SKM-1 treated with dmso at 0.1 percent for 144 hours (cell line): ENCODE results near the gene POLR2J.
"Not testable (repeated sequence)": the region's sequence is repeated elsewhere in the genome, so short reads cannot be mapped to it uniquely, and the experiment has no call there.

Experiments used
- DNase-seq: peaks from one replicate; lab custom pipeline; 2025; ENCODE audit not compliant: unreplicated experiment; lab: John Stamatoyannopoulos, UW

The POLR2J gene

DNA sequence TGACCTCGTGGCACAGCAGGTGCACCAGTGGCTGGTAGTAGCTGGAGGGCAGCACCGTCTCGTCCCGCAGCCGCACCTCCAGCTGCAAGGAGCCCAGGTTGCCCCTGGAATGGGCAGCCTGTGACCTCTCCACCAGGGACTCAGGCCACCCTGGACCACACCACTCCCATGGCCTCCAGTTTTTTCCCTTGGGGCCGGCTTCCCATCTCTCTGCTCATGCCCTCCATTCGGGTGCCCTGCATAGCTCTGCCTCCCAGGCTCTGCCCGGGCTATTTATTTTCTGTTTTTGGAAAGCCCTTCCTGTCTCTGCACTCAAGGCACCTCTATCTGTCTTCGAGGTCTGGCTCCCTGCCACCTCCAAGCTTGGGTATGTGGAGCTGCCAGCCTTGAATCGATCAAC is 18.1 kb upstream of the POLR2J start:
- not testable (repeated sequence) for DNase-seq

DNA sequence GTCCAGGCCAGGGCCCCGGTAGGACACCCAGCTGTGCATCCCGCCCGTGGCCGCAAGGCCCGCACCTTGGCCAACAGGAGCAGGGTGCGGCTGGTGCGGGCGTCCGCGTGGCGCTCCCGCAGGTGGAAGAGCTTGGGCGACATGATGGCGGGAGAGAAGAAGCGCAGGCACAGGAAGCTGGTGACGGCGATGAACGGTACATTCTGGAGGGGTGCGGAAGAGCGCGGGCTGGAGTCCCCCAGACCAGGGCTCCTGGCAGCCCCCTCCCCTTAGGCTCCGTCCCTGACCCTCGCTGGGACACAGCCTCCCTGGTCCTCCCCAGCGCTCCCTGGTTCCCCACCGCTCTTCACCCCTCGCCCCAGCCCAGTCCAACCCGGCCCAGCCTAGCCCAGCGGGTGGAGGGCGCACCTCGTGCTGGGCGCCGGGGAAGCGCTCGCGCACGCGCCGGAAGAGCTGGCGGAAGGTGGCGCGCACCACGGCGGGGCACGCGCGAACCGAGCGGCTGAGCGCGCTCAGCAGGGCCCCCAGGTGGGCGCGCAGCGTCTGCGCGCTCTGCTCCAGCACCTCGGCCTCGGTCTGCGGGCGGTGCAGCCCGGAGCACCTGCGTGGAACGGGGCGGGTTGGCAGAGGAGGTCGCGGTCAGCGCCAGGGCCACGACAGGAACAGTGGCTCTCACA is 15.9 kb upstream of the POLR2J start:
- DNase-seq, result not testable (repeated sequence)

DNA sequence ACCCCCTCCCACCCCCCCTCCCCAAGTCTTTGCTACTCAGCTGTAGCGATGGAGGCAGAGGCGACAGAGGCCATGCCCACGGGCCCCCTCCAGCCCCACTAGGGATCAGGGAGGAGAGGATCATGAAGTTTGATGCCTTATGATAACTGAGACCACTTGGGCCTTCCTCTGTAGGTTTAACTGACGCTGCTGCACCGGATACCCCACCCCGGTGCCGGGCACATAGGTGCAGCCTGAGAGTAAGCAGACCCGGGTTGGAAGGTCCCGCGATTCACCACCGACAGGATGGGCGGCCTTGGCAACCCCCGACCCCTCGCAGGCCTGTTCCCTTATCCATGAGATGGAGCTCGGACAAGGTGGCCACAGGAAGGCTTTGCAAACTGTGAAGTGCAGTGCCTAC is 15.3 kb upstream of the POLR2J start:
- not testable (repeated sequence) for DNase-seq

DNA sequence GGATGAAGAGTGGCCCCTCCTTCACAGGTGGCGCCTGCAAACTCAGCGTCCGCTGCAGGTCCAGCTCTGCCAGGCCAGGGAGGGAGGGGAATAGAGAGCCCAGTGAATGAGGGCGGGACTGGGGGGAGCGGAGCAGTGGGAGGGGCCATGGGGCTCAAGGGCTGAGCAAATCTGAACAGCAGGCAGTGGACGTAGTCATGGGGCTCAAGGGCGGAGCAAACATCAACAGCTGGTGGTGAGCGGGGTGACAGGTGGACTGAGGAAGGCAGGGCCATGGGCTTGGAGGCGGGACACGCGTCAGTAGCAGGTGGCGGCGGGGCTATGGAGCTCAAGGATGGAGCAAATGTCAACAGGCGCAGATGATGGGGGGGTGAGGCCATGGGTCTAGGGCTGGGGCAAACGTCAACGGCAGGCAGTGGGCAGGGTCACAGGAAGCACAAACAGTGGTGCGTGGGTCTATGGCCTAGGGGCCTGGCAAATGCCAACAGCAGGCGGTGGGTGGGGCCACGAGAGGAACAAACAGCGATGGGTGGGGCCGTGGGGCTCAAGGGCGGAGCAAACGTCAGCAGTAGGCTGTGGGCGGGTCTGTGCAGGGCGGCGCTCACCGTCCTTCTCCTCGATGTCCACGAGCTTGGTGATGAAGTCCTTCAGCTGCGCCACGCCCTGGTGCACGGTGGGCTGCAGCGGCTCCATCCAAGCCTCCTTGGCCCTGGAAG is 14.7 kb upstream of the POLR2J start:
- DNase-seq, result not testable (repeated sequence)

DNA sequence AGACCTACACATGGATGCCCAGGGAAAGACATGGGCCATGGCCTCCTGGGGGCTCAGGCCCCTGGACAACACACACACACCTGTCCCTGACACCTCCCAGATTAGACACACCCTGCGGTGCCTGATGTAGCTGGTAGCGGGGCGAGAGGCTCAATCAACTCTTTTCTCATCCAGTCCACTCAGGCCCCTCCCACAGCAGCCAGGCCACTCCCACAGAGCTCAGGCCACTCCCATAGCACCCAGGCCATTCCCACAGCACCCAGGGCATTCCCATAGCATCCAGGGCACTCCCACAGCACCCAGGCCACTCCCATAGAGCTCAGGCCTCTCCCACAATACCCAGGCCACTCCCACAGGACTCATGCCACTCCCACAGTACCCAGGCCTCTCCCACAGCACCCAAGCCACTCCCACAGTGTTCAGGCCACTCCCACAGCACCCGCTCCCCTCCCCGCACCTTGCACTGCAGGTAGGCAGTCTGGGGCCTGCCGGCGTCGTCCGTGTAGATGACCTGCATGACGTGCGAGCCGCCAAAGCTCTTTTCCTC is 11.9 kb upstream of the POLR2J start:
- not testable (repeated sequence) for DNase-seq

DNA sequence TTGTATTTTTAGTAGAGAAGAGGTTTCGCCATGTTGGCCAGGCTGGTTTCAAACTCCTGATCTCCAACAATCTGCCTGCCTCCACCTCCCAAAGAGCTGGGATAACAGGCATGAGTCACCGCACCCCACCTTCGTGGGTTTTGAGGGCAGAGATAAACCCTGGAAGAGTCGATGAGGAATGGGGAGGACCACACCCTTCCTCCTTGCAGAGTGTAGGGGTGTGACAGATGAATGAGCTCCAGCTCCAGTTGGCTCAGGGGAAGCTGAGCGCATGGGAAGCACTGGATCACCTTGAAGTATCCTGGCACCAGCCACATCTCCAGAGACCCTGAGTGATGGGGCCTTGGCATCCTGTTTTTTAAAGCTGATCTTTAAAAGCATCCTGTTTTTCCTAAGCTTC is 5.6 kb upstream of the POLR2J start:
- not testable (repeated sequence) for DNase-seq

DNA sequence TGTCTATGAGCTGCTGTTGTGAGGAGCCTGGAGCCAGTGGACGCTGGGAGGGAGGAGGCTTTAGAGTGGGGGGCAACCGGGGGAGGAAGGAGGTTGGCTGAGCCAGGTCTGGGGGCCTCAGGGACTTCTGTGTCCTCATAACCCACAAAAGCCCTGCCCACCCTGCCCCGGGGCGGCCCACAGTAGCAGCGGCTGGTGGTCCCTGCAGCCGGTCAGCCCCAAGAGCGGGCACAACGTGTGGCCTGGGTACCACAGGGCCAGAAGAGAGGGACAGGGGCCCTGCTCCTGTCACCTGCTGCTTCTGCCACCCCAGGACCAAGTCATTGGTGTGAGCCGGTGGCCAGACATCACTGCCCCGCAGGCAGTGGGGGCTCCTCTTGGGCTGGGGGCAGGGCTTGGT is 3.2 kb upstream of the POLR2J start:
- not testable (repeated sequence) for DNase-seq

DNA sequence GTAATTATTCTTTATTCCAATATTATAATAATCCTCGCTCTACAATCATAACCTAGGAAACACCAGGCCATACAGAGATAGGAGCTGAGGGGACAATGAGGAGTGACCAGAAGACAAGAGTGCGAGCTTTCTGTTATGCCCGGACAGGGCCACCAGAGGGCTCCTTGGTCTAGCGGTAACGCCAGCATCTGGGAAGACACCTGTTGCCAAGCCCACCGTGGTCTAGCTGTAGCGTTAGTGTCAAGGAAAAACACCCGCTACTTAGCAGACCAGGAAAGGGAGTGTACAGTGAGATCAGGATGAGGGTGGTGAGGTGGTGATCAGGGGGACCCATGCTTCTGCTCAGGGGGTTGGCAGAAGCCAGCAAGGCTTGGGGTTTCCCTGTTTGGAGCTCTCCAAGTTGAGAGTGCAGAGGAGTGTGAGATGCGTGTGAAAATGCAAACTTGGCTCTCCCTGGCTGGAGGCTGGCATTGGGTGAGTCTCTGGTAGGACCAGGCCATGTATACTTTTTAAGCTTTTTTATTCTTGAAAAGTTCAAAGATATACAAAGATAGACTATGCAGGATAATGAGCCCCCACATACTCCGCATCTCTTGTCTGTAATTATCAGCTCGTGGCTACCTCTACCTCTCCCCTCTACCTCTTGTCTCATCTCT is 1.4 kb upstream of the POLR2J start:
- DNase-seq, result not testable (repeated sequence)

DNA sequence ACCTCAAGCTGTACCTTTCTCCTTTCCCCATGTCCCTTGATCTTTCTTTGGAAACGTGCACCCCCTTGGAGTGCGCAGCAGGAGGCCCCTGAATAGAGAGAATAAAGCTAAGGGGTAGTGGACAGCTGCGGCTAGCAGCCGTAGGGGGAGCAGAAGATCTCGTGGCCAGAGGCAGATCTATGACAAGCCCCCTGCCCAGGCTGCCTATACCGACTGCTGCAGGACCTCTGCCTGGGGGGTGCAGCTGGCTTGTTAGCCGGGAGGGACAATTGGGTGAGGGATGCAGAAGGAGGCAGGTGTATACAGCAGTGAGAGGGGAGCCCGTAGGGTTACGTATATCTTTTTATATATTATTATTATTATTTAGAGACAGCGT is 475 bp upstream of the POLR2J start:
- DNase-seq, result not testable (repeated sequence)

DNA sequence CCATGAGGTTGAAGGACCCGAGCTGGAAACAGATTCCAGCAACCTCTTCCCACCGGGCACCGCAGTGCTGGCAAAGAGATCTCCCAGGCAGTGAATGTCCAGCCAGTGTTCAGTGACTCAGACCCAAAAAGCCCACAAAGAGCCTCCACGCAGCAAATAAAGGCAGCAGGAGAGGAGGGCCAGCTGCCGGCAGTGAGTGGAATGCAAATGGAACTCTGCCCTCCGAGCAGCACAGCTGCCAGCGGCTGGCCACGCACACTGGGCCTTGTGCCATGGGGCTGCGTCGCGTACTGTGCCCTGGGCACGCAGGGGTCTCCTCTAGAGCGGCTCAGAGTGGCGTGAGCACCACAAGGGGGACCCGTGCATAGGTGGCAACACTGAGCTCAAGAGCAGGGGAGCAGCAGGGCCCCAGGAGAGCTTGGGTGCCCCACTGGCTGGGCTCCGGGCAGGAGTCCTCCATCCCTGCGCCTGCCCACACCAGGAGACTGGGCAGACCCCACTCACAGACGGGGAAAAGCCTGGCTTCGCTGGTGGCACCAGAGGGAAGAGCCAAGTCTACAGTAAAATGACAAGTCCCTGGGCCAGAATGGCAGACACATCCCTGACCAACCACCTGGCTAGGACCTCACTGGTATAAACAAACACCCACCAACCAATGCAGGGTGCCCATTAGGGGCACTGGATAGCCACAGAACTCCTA is 3.8 kb downstream of the POLR2J start:
- not testable (repeated sequence) for DNase-seq

DNA sequence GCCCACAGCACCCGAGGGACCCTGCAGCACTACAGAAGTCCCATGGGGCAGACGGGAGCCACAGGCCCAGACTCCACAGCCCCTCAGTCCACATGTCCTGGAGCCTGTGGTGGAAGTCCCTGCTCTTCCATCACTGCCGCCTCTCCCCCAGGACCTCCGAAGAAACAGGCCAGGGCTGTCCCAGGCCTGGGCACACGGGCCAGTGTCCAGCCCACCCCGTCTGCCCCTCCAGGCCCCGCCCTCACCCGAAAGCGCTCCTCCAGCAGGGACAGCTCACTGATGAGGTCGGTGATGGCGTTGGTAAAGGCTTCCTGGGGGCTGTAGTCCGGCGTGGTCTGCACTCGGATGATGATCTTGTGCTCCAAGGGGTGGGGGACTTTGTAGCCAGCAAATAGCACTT is 4.6 kb downstream of the POLR2J start:
- DNase-seq, result not testable (repeated sequence)

DNA sequence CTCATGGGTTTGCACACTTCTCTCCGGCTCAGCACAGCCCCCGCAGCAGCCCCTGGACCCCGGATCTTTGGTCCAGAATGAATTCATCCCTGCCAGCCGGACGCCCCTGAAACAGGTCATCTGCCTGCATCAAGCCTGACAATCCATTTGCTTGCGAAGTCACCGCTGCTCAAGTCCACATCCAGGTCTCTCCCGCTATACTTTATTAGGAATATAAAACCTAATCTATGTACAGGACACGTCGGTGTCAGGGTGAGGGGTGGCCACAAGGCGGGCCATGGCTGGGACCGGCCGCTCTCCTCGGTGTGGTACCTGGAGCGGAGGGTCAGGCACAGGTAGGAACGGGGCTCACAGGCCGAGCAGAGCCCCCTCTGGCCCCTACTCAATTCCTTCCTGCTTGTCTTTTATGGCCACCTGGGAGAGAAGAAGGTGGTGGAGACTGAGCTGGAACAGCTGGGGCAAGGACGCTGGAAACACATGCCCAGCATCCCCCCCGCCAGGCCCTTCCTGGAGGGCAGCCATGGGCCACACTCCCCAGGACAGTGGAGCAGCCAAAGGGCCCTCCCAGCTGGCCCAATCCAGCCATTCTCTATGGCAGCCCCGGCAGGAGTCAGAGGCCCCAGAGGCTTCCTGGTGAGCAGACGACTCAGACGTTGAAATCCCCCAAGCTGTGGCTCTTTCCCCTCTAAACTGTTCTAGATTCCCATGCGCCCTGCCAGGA is 5.3 kb downstream of the POLR2J start:
- DNase-seq, result no peak

DNA sequence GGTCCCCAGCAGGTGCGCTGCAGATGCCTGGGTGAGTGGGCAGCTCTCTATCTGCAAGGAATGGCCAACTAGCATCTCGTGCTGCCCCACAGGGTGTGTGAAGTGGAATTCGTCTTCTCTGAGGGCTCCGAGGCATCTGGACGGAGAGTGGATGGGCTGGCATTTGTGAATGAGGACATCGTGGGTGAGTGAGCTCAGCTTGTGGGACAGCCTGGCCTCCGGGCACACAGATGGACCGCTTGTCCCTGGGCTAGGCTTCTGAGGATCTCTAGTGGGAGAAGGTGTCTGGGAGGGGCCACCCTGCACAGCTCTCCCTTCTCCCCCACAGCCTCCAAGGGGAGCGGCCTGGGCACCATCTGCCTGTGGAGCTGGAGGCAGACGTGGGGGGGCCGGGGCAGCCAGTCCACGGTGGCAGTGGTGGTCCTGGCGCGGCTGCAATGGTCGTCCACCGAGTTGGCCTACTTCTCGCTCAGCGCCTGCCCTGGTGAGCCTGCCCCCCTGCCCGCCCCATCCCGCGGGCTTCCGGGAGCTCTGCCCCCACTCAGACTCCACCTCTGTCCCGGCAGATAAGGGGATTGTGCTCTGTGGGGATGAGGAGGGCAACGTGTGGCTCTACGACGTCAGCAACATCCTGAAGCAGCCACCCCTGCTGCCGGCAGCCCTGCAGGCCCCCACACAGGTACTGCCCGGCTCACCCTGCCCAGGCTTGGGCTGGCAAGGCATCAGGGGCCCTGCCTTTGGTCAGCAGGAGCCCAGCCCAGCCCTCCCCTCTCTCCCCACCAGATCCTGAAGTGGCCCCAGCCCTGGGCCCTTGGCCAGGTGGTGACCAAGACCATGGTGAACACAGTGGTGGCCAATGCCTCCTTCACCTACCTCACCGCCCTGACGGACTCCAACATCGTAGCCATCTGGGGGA is 6.3 kb downstream of the POLR2J start:
- no peak for DNase-seq

DNA sequence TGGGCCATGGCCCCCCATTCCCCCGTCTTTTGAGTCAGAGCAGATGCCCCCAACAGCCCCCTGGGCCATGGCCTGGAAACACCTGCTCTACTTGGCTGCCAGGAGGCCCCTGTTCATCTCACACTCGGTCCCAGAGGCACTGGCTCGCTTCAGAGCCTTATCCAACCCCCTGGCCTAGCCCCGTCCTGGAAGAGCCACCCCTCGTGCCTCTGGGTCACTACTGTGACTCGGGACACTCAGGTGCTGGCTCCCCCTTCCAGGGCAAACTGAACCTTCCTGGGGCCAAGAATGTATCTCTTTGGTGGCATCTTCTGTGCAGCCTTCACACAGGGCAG is 7.0 kb downstream of the POLR2J start:
- no peak for DNase-seq

DNA sequence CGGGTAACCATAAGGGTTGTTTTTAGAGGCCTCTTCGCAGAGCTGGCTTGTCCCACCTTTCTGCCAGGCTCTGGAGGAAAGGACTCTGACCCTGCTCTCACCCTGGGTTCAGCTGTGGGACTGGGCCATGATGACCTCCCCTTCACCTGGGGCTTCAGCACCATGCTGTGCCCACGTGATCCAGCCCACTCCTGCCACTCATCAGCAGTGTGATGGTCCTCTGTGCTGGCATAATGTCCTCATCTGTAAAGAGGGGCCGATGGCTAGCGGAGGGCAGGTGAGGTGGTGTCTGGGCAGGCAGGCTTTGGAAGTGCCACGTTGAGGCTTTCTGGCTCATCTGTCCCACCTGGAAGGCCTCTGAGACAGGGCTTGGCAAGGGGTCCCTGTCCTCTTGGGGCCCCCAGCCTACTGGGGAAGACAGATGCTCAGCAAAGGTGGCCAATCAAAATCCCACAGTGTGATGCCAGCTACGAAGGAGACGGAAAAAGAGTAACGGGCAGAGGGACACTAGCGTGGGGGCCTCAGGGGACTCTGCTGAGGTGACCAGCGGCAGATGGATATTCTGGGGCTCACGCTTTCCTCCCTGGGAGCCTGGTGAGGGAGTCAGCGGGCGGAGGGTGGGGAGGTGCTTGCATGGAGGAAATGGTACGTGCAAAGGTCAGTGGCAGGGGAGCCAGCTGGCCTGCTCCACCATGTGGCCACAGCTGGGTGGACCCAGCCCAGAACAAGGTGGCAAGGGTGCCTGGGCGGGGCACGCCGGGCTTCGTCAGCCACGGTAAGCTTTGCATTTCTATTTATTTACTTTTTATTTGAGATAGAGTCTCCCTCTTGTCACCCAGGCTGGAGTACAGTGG is 8.5 kb downstream of the POLR2J start:
- no peak for DNase-seq

DNA sequence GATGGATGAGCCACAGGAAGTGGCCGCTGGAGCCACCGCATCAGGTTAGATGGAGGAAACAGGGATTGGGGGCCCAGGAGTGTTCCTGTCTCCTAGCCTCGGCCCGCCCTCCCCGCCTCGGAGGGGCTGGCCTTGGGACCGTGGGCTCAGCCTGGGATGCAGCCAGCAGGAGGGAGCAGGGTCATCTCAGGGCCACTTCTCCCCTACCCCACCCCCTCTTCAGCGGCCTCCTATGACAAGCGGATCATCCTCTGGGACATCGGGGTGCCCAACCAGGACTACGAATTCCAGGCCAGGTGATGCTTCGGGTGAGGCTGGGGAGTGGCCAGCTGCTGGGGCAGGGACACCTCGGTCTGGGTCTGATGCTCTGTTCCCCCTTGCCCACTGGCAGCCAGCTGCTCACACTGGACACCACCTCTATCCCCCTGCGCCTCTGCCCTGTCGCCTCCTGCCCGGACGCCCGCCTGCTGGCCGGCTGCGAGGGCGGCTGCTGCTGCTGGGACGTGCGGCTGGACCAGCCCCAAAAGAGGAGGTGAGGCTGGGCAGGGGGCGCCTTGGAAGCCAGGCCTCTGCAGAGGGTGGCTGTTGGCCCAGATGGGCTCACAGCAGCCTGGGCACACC is 9.3 kb downstream of the POLR2J start:
- no peak for DNase-seq

DNA sequence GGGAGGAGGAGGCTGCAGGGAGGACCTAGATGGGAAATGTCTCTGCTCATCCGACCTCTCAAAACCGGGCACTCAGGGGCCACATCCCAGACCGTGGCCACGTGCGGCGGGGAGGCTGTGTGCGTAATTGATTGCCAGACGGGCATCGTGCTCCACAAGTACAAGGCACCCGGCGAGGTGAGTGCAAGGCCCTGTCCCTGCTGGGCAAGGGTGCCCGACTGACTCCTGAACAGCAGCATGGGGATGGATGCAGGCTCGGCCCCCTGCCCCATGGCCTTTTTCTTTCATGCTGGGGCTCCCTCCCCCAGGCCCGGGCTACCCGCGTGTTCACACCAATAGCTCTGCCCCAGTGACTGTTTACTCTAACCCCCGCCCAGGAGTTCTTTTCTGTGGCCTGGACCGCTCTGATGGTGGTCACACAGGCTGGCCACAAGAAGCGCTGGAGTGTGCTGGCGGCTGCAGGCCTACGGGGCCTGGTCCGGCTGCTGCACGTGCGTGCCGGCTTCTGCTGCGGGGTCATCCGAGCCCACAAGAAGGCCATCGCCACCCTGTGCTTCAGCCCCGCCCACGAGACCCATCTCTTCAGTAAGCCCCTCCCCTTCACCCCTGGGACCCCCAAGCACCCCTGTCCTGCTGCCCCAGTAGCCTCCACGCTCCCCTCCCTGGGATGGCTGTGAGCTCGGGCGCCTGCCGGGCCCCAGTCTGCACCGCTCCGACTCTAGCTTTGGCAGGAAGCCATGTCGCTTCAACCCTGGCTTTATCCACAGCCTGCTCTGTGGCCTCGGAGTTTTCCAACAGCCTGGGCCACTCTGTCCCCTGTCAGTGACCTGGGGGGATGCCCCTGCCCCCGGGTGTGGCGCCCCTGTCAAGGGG is 10.0 kb downstream of the POLR2J start:
- DNase-seq, result no peak
